HL-60 (cell line): ENCODE measurements around the gene RNF111.

Source experiments
- CTCF ChIP-seq: IDR thresholded peaks from one replicate; pipeline ENCODE4 v1.5.1; 2011; ENCODE audit warnings: low read length, control low read depth, inconsistent platforms; ENCODE audit not compliant: insufficient read depth
- POLR2AphosphoS5 ChIP-seq: IDR thresholded peaks from 2 replicates; pipeline ENCODE4 v1.6.1; 2012; ENCODE audit warnings: low read depth
- REST ChIP-seq: IDR thresholded peaks from 2 replicates; pipeline ENCODE4 v1.6.1; 2012; ENCODE audit warnings: low read depth; ENCODE audit not compliant: insufficient replicate concordance

- no peak for TF ChIP-seq CTCF
- TF ChIP-seq POLR2AphosphoS5, result no peak
- TF ChIP-seq REST, result no peak
Observed at GRCh38 chr15:59115047-59115446, 127.6 kb downstream of the RNF111 start.
